Measurements from ENCODE around the gene ENDOV.

DNA sequence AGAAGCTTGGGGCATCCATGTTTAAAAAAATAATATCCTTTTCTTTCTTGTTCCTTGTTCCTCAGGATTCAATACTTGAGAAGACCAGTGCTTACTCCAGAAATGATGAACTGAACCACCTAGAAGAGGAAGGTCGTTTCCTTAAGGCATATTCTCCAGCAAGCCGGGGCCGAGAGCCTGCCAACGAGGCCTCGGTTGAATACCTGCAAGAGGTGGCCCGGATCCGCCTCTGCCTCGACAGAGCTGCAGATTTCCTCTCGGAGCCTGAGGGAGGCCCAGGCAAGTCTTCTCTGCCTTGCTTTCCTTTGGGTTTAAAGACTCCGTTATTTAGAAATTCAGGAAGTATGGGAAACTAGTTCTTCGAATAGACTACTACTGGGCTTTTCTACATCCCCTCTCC lies 42.5 kb upstream of the ENDOV start:
- TF ChIP-seq, protein P1, sequence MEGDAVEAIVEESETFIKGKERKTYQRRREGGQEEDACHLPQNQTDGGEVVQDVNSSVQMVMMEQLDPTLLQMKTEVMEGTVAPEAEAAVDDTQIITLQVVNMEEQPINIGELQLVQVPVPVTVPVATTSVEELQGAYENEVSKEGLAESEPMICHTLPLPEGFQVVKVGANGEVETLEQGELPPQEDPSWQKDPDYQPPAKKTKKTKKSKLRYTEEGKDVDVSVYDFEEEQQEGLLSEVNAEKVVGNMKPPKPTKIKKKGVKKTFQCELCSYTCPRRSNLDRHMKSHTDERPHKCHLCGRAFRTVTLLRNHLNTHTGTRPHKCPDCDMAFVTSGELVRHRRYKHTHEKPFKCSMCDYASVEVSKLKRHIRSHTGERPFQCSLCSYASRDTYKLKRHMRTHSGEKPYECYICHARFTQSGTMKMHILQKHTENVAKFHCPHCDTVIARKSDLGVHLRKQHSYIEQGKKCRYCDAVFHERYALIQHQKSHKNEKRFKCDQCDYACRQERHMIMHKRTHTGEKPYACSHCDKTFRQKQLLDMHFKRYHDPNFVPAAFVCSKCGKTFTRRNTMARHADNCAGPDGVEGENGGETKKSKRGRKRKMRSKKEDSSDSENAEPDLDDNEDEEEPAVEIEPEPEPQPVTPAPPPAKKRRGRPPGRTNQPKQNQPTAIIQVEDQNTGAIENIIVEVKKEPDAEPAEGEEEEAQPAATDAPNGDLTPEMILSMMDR (IDR thresholded peaks at IDR 0.05; ENCODE audit: low read depth, low read length, missing input control), result no peak
- TF ChIP-seq, protein P2, sequence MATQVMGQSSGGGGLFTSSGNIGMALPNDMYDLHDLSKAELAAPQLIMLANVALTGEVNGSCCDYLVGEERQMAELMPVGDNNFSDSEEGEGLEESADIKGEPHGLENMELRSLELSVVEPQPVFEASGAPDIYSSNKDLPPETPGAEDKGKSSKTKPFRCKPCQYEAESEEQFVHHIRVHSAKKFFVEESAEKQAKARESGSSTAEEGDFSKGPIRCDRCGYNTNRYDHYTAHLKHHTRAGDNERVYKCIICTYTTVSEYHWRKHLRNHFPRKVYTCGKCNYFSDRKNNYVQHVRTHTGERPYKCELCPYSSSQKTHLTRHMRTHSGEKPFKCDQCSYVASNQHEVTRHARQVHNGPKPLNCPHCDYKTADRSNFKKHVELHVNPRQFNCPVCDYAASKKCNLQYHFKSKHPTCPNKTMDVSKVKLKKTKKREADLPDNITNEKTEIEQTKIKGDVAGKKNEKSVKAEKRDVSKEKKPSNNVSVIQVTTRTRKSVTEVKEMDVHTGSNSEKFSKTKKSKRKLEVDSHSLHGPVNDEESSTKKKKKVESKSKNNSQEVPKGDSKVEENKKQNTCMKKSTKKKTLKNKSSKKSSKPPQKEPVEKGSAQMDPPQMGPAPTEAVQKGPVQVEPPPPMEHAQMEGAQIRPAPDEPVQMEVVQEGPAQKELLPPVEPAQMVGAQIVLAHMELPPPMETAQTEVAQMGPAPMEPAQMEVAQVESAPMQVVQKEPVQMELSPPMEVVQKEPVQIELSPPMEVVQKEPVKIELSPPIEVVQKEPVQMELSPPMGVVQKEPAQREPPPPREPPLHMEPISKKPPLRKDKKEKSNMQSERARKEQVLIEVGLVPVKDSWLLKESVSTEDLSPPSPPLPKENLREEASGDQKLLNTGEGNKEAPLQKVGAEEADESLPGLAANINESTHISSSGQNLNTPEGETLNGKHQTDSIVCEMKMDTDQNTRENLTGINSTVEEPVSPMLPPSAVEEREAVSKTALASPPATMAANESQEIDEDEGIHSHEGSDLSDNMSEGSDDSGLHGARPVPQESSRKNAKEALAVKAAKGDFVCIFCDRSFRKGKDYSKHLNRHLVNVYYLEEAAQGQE (IDR thresholded peaks at IDR 0.05), result no peak
- TF ChIP-seq RAD21 (IDR thresholded peaks at IDR 0.05) (no peak), GABPA (IDR thresholded peaks at IDR 0.05 in 1 of 2, conservative IDR thresholded peaks at IDR 0.05 in 1 of 2) (no peak), TAF1 (conservative IDR thresholded peaks at IDR 0.05) (no peak), YY1 (IDR thresholded peaks at IDR 0.05) (no peak), EGR1 (IDR thresholded peaks at IDR 0.05; ENCODE audit: low read depth in 2 of 2) (no peak), RXRA (IDR thresholded peaks at IDR 0.05) (no peak), NR2F2 (IDR thresholded peaks at IDR 0.05) (no peak), FOXA2 (IDR thresholded peaks at IDR 0.05) (no peak), SP1 (IDR thresholded peaks at IDR 0.05) (no peak), JUND (IDR thresholded peaks at IDR 0.05) (no peak)
- TF ChIP-seq, protein P3, sequence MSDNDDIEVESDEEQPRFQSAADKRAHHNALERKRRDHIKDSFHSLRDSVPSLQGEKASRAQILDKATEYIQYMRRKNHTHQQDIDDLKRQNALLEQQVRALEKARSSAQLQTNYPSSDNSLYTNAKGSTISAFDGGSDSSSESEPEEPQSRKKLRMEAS (IDR thresholded peaks at IDR 0.05), result no peak
- TF ChIP-seq, protein P4, sequence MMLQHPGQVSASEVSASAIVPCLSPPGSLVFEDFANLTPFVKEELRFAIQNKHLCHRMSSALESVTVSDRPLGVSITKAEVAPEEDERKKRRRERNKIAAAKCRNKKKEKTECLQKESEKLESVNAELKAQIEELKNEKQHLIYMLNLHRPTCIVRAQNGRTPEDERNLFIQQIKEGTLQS (IDR thresholded peaks at IDR 0.05), result no peak

Data from liver (tissue), 3 donors.